GM21515 (cell line): ENCODE data around the gene SLC12A8.
A peak's percentile ranks its signal among the peaks of the same experiment; 100 is the strongest.

ENCODE experiments used
- ATAC-seq: cut with Tn5 transposase; IDR thresholded peaks from one replicate; pipeline ENCODE4 v1.9.1; 2021; ENCODE audit not compliant: unreplicated experiment

Gene SLC12A8

DNA sequence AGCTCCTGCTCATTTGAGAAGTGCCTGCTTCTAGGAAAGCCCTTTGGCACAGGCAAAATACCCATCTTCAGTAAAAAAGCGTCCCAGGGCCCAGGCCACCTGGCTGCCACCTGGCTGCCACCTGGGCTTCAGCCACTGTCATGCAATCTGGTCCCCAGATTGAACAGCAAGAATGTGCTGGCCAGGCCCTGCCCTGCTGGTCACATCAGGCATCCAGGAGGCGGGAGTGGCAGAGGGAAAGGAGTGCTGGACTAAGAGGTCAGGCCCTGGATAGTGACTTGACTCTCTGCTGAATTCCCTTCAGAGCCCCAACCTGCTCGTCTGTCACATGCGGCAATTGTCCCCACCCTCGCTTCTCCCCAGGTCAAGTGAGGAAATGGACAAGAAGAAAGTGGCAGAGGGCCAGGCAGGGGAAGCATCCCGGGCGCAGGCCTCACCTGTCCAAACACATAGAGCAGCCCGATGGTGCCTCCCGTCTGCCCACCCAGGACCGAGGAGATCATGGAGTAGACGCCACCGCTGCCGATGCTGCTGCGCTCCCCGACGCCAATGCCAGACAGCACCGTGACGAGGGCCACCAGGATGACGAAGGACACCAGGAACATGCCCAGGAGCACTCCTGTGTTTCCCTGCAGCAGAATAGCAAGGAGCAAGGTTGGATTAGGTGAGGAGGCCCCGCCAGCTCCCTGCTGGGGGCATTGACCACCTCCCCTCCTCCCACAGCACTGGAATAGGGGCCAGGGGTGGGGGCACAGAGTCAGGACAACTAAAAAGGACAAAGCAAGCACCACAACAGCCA is 25.5 kb downstream of the SLC12A8 start:
- no peak for ATAC-seq

DNA sequence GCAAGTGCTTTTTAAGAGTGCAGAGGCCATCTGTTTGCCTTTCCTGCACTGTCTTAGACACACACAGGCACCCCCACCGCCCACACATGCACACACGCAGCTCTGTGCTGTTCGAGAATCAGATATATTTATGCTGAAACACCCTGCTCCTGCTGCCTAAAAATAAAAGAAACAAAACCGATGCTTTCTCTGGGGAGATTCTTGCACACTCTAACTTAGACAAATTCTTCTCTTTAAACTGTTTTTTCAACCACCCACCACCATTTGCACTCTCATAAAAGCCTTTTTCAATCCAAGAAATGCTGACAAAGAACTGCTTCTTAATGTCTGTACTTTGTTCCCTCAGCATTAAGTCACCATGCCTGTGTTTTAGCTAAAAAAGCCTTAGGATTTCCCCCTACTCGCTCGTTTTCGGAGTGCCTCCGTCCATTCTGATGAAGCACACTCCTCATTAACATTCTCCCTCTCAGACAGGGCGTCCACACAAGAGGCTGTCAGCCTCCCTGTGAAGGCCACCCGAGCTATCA is 26.2 kb downstream of the SLC12A8 start:
- peak; percentile 72 for ATAC-seq

DNA sequence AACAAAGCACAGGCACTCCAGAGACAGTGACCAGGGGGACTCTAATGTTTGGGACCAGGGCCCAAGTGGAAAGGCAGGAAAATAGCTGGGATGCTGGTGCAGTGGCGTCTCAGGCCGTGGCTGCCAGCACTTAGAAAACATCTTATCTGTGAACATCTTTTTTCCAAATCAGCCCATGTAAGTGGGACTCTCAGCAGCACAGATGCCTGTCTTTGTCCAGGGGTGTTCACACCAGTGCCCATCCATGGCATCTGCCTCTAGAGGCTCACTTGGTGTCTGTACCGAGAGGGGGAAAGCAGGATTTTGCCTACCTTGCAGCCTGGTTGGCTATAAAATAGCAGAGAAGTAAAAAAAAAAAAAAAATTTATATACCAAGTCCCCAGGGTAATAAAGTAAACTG is 26.7 kb downstream of the SLC12A8 start:
- no peak for ATAC-seq

DNA sequence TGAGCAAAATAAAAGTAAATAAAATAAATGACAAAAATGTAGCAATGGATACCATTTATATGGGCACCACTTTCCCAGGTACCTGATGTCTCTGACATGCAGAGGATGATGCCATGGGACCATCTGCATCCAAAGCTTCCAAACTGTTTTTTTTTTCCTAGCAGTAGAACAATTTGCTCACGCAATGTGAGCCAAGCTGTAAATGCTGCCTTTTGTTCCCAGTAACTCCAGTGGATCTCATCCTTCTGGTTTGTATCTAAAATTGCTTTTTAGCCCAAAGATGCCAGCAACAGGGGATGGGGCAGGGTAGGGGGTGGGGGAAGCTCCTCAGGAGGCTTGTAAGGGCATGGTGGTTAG is 32.7 kb downstream of the SLC12A8 start:
- ATAC-seq, result no peak

DNA sequence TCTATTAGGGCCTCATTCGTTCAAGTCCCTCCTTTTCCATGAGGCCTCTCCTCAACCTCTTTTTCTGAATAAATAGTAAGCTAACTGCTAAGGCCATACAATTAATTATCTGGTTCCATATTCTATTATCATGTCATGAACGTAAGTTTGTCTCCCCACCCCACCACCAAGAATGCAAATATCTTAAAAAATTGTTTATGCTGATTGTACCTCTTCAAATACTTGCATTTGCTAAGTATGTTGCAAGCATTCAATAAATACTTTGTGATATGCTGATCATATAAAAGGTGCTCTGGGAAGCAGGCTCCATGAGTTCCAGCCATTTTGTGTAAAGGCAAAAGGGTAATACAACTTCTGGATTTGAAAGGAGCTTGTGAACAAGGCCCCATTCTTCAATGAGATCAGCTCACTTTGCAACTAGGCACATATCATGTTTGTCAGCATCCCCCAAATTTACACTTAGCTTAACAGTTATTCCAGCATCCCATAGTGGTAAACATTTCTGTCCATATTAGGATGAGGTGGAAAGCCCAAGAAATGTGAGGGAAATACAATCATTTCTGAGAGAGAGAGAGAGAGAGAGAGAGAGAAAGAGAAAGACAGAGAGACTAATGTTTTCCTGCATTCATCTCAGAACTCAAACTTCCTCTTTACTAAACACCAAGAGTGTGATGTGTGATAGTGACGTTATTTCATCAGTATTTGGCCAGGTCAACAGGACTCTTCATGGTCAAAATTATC is 33.2 kb downstream of the SLC12A8 start:
- ATAC-seq, result no peak

DNA sequence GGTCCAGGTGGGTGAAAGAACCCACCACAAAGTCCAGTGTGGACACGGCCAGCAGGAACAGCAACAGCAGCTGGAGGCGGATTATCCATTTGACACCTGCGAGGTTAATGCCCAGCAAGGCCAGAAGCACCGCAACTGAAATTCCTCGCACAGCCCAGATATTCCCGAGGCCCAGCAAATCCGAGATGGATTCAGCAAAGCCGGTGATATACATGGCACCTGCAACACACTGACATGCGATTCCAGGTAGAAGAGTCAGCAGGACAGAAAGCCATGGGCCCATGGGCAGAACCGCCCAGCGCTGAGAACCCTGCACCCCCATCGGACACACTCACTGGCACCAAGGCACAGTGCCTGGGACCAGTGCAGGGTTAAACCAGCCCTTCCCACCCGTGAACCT is 34.8 kb downstream of the SLC12A8 start:
- no peak for ATAC-seq

DNA sequence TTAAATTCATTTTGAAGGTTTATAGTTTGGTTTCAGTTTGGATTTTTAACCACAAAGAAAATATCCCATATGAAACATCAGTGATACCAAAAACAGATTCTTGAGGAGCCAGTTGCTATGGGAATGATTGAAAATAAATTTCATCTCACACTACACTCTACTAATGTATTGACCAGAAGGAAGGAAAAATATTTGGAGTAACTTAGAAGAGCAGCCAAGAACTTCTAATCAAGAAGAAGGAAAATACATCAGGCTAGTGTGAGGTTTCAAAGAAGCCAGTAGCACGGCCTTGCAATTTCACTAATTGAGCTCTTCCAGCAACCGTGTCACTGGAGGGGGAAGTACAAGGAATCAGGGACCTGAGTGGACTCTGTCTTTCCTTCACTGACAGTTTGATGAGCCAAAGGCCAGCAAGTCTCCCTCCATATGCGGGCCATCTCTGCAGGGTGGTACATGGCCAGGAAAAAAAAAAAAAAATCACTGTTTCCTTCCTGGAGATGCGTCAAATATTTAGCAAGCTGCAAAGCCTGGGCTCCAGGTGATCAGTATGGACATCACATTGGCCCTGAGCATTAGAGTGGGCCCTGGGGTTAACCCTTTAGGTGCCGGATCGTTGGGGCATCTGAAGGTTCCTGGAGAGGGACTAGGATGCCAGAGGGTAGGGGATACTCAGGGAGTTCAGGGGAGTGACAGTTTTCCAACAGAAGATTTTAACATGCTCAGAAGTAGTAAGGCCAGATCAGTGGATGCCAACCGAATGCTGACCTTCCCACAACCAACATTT is 37.1 kb downstream of the SLC12A8 start:
- ATAC-seq, result no peak

DNA sequence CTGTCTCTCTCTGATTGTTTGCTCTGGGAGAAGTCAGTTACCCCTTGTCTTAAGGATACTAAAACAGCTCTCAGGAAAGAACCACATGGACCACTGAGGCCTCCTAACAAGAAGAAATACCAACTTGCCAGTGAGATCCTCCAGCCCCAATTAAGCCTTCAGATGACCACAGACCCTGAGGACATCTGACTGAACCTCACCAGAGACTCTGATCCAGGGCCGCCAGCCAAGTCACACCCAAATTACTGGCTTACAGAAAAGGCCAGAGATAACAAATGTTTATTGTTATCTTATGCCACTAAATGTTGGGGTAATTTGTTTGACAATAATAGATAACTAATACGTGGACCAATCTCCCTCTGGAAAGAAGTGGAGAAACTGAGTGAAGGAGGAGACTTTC is 40.2 kb downstream of the SLC12A8 start:
- ATAC-seq, result no peak

DNA sequence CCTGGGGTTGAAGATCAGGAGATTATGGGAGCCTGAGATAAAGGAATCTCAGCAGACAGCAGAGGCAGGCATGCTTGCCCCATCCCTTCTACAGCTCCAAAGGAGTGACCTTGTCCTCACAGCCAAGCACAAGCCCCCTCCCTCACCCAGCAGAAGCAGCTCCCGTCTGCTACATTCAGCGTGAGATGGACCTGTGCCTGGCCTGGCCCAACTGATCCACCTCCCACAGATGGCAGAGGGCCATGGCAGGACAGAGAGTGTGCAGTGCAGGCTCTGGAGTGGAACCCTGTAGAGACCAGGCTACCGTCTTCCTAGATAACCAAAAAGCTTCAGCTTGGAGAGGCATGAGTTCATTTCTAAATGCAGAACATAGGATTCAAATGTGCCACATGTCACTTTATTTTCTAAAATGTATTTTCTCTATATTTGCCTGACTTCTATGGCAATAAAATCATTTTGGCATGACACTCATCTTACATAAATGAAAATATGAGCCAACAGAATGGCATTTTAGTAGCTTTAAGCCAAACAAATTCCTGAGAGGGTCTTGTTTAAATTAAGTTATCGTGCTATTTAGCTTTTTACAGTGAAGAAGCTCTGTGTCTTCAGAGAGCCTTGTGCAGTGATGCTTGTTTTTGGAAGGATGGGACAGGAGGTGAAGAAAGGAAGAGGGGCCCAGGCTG is 43.7 kb downstream of the SLC12A8 start:
- ATAC-seq, result no peak

DNA sequence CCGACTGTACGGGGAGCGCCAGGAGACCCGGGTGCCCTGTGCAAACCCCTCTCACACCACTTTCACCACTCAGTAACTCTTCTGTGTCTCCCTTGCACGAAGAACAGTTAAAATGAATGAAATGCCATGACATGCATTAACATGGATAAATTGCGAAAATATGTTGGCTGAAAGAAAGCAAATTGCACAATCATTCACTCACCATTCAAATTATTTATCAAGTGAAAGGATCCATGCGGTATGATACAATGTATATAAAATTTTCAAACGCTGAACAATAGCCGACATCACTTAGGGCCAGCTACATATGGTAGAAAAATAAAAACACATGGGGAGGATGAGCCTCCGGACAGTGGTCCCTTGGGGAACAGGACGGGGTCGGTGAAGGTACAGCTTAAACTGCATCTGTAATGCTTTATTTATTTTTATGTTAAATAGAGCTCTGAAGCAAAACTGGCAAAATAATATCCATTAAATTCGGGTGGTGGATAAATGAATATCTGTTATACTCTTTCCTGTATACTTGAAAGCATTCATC is 45.9 kb downstream of the SLC12A8 start:
- ATAC-seq, result no peak

DNA sequence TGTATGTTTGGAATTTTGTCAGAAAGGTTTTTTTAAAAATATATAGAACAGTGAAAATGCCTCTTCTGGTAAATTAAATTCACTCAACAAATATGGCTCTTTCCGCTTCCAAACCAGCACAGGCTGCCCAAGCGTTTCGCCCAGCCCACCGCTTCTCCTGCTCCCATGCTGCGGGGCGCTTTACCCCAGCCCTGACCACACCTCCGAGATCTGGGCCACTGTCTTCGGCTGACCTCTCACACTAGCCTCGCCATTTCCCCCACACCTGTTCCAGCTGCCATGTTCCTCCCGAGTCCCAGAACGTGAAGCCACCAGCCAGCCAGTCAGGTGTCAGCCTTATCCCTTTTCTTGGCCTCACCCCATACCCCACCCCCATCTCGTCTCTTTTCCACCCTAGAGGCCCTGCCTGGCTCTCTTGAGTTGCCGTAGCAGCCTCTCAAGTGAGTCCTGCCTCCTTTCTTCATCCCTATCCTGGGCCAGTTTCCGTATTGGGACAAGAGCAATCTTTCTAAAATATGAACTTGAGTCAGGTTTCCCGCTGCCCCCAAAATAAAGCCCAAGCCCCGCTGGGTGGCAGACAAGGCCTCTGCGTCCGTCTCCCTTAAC is 46.5 kb downstream of the SLC12A8 start:
- ATAC-seq, result no peak

DNA sequence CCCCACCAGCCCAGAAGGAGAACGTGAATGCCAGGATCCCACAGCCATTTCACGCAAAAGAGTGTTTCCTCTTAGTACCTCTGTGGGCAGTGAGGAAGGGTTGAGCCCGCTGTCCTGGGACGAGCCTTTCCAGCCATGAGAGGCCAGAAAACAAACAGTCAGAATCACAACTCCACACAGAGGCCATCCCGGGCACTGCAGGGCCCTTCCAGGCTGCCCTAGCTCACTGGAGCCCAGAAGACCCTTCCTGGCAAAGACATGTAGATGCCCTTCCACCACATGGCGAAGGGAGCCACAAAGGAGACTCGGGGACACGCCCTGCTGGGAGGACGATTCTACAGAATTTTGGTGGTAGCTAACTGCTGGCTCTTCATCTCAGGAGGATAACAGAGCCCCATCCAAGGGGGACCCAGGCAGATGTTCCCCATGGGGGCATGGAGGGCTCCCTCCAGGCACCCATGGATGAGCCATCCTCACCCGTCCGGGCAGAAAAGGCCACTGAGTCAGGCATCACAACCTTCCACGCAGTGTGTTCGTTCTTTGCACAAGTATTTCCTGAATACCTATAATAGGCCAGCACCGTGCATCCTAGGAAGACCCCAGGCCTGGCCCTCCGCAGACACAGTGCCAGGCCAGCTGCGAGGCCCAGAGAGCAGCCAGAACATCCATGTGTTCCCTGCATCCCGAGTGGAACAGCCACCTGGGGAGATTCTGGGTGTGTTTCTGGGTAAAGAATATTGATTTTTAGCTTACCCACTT is 47.2 kb downstream of the SLC12A8 start:
- no peak for ATAC-seq

DNA sequence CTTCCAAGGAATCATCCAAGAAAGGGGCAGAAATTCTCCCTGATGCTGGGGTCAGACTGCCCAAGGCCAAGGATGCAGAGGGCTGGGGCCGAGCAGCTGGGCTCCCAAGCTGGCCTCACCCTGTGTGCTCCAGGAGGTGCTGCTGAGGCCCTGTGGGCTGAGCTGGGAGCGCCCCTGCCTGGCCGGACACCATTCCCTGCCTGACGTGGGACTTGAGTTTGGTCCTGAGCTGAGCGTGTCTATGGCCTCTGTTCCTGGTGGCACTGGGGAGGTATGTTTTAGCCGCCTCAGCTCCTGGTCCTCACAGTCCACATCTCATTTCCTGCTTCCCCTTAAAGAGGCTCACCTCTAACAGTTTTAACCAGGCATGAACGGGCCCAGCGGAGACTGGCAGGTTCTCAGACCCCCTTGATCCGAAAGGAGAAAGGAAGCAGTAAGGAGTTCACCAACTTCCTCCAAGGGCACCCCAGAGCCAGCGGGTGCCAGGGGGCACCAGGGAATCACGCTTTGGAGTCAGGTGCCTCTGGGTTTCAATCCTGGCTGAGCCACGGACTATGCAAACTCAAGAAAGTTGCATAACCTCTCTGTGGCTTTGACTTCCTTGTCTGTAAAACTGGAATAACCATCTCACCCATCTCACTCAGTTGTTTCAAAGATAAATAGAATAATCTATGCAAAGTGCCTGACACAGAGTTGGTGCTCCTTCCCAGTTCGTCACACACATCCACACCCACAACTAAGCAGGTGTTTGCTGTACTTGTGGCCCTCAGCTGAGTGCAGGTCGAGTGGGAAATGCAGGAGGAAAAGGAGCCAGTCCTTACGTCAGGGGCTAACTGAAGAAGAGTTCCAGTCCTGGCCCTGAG is 48.6 kb downstream of the SLC12A8 start:
- no peak for ATAC-seq

DNA sequence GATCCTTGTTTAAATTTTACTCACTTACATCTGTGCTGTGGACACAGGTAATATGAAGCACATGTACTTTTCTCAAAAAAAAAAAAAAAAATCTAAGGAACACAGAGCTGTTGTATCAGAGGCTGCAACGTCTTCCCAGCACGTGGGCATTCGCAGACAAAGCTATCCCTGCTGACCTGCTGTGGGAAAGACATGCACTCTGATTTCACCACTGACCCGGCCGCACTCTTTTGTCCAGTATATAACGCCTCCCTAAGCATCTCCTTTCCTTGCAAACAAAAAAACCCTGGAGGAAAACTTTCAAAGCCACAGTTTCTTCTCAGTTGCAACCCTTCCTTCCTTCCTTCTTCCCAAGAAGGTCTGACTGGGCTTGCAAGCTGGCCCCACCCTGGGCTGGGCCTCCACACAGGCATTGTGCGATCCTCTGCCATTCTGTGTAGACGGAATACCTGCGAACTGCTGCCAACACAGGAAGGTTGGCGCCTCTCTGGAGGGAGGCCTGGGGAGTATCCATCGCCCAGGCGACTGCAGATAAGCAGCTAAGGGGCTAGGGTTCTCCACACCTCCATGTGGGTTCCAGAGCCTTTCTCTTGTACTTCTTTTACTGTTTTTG is 50.8 kb downstream of the SLC12A8 start:
- no peak for ATAC-seq

DNA sequence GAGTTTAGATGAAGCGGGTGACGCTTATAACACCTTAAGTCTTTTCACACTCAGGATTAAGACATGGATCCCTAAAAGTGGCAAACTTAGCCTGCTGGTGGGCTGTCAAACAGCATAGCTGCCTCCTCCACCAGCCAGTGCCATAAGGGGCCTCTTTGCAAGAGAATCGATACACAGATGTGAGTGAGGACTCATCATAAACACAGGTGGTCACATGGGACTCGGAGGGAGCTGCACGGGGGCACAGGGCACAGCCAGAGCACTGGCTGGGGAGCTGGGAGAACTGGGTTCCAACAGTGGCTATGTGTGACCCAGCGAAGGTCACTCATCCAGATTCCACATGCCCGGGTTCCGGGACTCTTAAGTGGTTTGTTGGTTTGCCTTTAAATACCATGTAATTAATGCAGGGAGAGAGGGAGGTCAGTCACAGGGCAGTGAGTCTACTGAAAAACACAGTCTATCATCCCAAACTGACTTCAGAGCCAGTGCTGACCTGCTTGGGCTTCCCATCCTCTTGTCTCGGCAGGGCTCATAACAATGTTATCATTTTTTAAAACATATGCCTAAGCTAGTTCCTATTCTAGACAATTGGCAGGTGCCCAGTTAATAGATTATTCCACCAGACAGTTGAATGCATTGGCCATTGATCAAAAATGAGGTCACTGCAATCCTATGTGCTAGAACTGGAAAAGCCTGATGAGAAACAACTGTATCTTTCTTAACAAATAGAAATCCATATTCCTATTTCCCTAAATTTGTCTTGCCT is 51.8 kb downstream of the SLC12A8 start:
- ATAC-seq, result no peak

DNA sequence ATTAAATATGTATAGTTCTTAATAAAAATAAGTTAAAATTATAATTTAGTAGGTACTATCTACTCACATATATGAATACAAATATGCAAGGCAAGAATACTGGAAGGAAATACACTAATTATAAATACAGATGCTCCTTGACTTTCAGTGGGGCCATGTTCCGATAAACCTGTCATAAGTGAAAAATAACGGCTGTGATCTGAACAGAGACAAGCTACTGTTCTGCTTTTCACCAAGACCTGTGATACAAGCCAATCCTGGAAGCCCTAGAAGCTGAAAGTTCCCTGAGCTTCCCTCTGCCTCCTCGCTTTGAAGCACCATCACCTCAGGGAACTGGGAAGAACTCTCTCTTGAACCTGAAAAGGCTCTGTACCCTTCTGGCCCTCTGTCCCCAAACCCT is 55.4 kb downstream of the SLC12A8 start:
- no peak for ATAC-seq

DNA sequence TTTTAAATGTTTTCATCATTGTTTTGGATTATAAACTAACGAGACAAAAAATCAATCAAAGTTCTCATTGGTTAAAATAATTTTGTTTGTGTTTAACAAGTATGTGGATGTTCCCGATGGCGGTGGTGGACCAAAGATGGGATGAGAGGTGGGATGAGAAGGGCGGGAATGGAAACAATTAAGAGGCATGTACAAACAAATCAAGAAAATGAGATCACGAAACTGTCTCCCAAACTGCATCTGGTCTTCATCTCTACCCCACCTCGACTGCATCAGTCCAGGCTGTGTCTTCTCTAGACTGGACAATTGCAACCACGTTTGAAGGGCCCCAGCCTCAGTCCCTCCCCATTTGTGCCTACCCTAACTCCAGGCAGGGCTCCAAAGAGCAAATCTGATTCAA is 56.1 kb downstream of the SLC12A8 start:
- ATAC-seq, result no peak
